H1 (cell line): ENCODE data around the gene FAM111A. TPM values are rescaled to one million over a fixed set of nuclear protein-coding genes. Genes with fewer than 3 reads are reported as not detected.

ENCODE experiments used
- CTCF ChIA-PET: fragments of 300-600 bp; sonication (Branson Sonifier 250); formaldehyde crosslinking; loops from one replicate; lab custom pipeline; 2021; ENCODE audit not compliant: partially characterized antibody; lab: Charles Lee
- POLR2A ChIA-PET: fragments of 300-600 bp; sonication (Branson Sonifier 250); formaldehyde crosslinking; loops from one replicate; lab custom pipeline; 2021; ENCODE audit warnings: inconsistent platforms; ENCODE audit not compliant: partially characterized antibody; lab: Charles Lee
- DNase-seq, 2 experiments: peaks; one replicate each; pipeline versions ENCODE4 v3.0.0 to v3.0.0-alpha.2; 2010 to 2022; ENCODE audit warnings: low spot score in 2 of 2, low read depth in 1 of 2, mixed read lengths in 1 of 2
- FAIRE-seq: peaks from 2 replicates; lab custom pipeline; 2011; peaks lifted over from hg19 to GRCh38; lab: Jason Lieb, UNC
- H2AFZ ChIP-seq: 2 replicates; pipeline ENCODE4 v1.8.1; 2012; ENCODE audit warnings: low read length, inconsistent platforms
- H2AK5ac ChIP-seq: 2 replicates; pipeline ENCODE4 v1.6.1; 2013; ENCODE audit warnings: low read depth, low read length
- H2BK120ac ChIP-seq: replicated peaks from 2 replicates; pipeline ENCODE3; 2013; ENCODE audit warnings: low read depth, low read length, inconsistent platforms
- H2BK12ac ChIP-seq: 2 replicates; pipeline ENCODE4 v1.6.1; 2013; ENCODE audit warnings: low read depth, low read length
- H2BK15ac ChIP-seq: 2 replicates; pipeline ENCODE4 v1.6.1; 2013; ENCODE audit warnings: low read length
- H2BK20ac ChIP-seq: 2 replicates; pipeline ENCODE4 v1.6.1; 2013; ENCODE audit warnings: low read length
- H2BK5ac ChIP-seq: 2 replicates; pipeline ENCODE4 v1.6.1; 2013; ENCODE audit warnings: low read depth, low read length
- H3K14ac ChIP-seq: 2 replicates; pipeline ENCODE4 v1.6.1; 2013; ENCODE audit warnings: inconsistent platforms; ENCODE audit not compliant: insufficient read length
- H3K18ac ChIP-seq: 2 replicates; pipeline ENCODE4 v1.6.1; 2013; ENCODE audit warnings: low read length; ENCODE audit errors: extremely low read depth
- H3K23ac ChIP-seq: 2 replicates; pipeline ENCODE4 v1.6.1; 2013; ENCODE audit warnings: inconsistent platforms; ENCODE audit not compliant: insufficient read length
- H3K23me2 ChIP-seq: 2 replicates; pipeline ENCODE4 v1.6.1; 2013; ENCODE audit warnings: low read depth, low read length
- H3K27ac ChIP-seq: 2 replicates; pipeline ENCODE4 v1.6.1; 2011; ENCODE audit warnings: low read depth, low read length, inconsistent platforms
- H3K27me3 ChIP-seq, 4 experiments: replicated peaks in 1 of 4; 1 replicate in 1 of 4; 2 replicates in 3 of 4; pipeline versions ENCODE4 v1.6.1 to v1.8.1; 2011 to 2013; ENCODE audit warnings: low read length in 3 of 4, mild to moderate bottlenecking in 3 of 4, inconsistent platforms in 2 of 4, mixed read lengths in 2 of 4, moderate library complexity in 1 of 4; ENCODE audit not compliant: control insufficient read depth in 3 of 4, insufficient read depth in 3 of 4; ENCODE audit errors: extremely low read depth in 1 of 4
- H3K36me3 ChIP-seq, 4 experiments: 2 replicates each; pipeline versions ENCODE4 v1.6.1 to v1.8.1; 2011 to 2013; ENCODE audit warnings: mild to moderate bottlenecking in 4 of 4, low read length in 3 of 4, moderate library complexity in 2 of 4, control low read depth in 1 of 4, inconsistent platforms in 1 of 4; ENCODE audit not compliant: insufficient read depth in 4 of 4, control insufficient read depth in 2 of 4
- H3K4ac ChIP-seq: replicated peaks from 2 replicates; pipeline ENCODE3; 2013; ENCODE audit warnings: low read length, low read depth, mixed read lengths, inconsistent platforms; ENCODE audit not compliant: insufficient read length
- H3K4me1 ChIP-seq, 4 experiments: replicated peaks in 1 of 4; 1 replicate in 1 of 4; 2 replicates in 3 of 4; pipeline versions ENCODE4 v1.6.1 to v1.8.1; 2011 to 2013; ENCODE audit warnings: low read length in 3 of 4, inconsistent platforms in 2 of 4, mixed read lengths in 1 of 4; ENCODE audit not compliant: insufficient read depth in 4 of 4, control insufficient read depth in 3 of 4
- H3K4me2 ChIP-seq, 2 experiments: 2 replicates each; pipeline versions ENCODE4 v1.6.1 to v1.8.1; 2011 to 2013; ENCODE audit warnings: low read depth in 2 of 2, low read length in 2 of 2, control low read depth in 1 of 2, inconsistent platforms in 1 of 2, mild to moderate bottlenecking in 1 of 2; ENCODE audit not compliant: insufficient read depth in 1 of 2
- H3K4me3 ChIP-seq, 4 experiments: fragments of 200-600, 300-600 bp in 1 of 4; sonication (generic), shearing (Covaris generic), sonication (Bioruptor Twin) in 1 of 4; 2 replicates each; pipeline versions ENCODE4 v1.5.1 to v1.8.1; 2011 to 2016; ENCODE audit warnings: low read length in 4 of 4, low read depth in 3 of 4, control low read depth in 2 of 4, inconsistent platforms in 2 of 4, mild to moderate bottlenecking in 2 of 4, mixed read lengths in 1 of 4, moderate library complexity in 1 of 4; ENCODE audit not compliant: insufficient read depth in 2 of 4; ENCODE audit errors: extremely low read depth in 1 of 4
- H3K56ac ChIP-seq: replicated peaks from 2 replicates; pipeline ENCODE3; 2013; ENCODE audit warnings: low read depth, mild to moderate bottlenecking, mixed read lengths, low read length, inconsistent platforms; ENCODE audit not compliant: insufficient read length
- H3K79me1 ChIP-seq: 2 replicates; pipeline ENCODE4 v1.6.1; 2013; ENCODE audit warnings: low read depth, low read length, control low read depth
- H3K79me2 ChIP-seq, 2 experiments: 2 replicates each; pipeline versions ENCODE4 v1.6.1 to v1.8.1; 2012 to 2013; ENCODE audit warnings: low read length in 2 of 2, mild to moderate bottlenecking in 2 of 2, inconsistent platforms in 1 of 2; ENCODE audit not compliant: insufficient read depth in 2 of 2, control insufficient read depth in 1 of 2
- H3K9ac ChIP-seq, 4 experiments: replicated peaks in 1 of 4; 1 replicate in 1 of 4; 2 replicates in 3 of 4; pipeline versions ENCODE4 v1.6.1 to v1.8.1; 2011 to 2013; ENCODE audit warnings: low read depth in 3 of 4, low read length in 3 of 4, control low read depth in 2 of 4, mild to moderate bottlenecking in 2 of 4, moderate library complexity in 2 of 4, inconsistent platforms in 1 of 4; ENCODE audit errors: extremely low read depth in 1 of 4
- H3K9me3 ChIP-seq, 2 experiments: 2 replicates each; pipeline versions ENCODE4 v1.6.1 to v1.8.1; 2012 to 2013; ENCODE audit warnings: mild to moderate bottlenecking in 2 of 2, moderate library complexity in 2 of 2, control low read depth in 1 of 2, inconsistent platforms in 1 of 2, low read depth in 1 of 2, low read length in 1 of 2, mixed read lengths in 1 of 2; ENCODE audit not compliant: insufficient read depth in 2 of 2
- H4K20me1 ChIP-seq, 2 experiments: replicated peaks in 1 of 2; 2 replicates each; pipeline versions ENCODE3 to v1.8.1; 2011 to 2013; ENCODE audit warnings: inconsistent platforms in 2 of 2, low read length in 2 of 2, mild to moderate bottlenecking in 1 of 2; ENCODE audit not compliant: insufficient read depth in 2 of 2, control insufficient read depth in 1 of 2
- H4K5ac ChIP-seq: 2 replicates; pipeline ENCODE4 v1.6.1; 2013; ENCODE audit warnings: low read length, low read depth, mixed read lengths, inconsistent platforms; ENCODE audit not compliant: insufficient read length
- H4K8ac ChIP-seq: 2 replicates; pipeline ENCODE4 v1.8.0; 2013; ENCODE audit warnings: mild to moderate bottlenecking, moderate library complexity, low read length, inconsistent platforms; ENCODE audit not compliant: insufficient read depth; ENCODE audit errors: extremely low read depth
- H4K91ac ChIP-seq: replicated peaks from 2 replicates; pipeline ENCODE3; 2013; ENCODE audit warnings: low read length, mixed read lengths, inconsistent platforms; ENCODE audit not compliant: insufficient read length
- CHD1 ChIP-seq: IDR thresholded peaks from 2 replicates; pipeline ENCODE4 v1.6.1; 2012; ENCODE audit warnings: low read depth, low read length, improper control_type of control experiment
- CHD2 ChIP-seq: IDR thresholded peaks from 2 replicates; pipeline ENCODE4 v1.6.1; 2012; ENCODE audit warnings: low read length, improper control_type of control experiment
- HDAC6 ChIP-seq: IDR thresholded peaks from one replicate; pipeline ENCODE4 v1.7.1; 2012; ENCODE audit warnings: low read depth, mild to moderate bottlenecking, inconsistent platforms, low read length, moderate library complexity
- KDM5A ChIP-seq: fragments of 200-600 bp; IDR thresholded peaks from 2 replicates; pipeline ENCODE4 v1.7.1; 2012; ENCODE audit warnings: mild to moderate bottlenecking, low read length, inconsistent platforms, mixed read lengths
- MAX ChIP-seq: IDR thresholded peaks from 2 replicates; pipeline ENCODE4 v1.6.1; 2012; ENCODE audit warnings: inconsistent platforms
- POLR2A ChIP-seq, 2 experiments: IDR thresholded peaks; 1 replicate in 1 of 2; 2 replicates in 1 of 2; pipeline ENCODE4 v1.6.1; 2011; ENCODE audit warnings: low read depth in 2 of 2, low read length in 2 of 2, mild to moderate bottlenecking in 2 of 2; ENCODE audit errors: control extremely low read depth in 1 of 2
- RXRA ChIP-seq: IDR thresholded peaks from 2 replicates; pipeline ENCODE4 v1.6.1; 2011; ENCODE audit warnings: low read depth, mild to moderate bottlenecking, low read length, moderate library complexity; ENCODE audit not compliant: insufficient read depth
- SIRT6 ChIP-seq: IDR thresholded peaks from one replicate; pipeline ENCODE4 v1.7.1; 2012; ENCODE audit warnings: low read length, inconsistent platforms
- SIX5 ChIP-seq: IDR thresholded peaks from 2 replicates; pipeline ENCODE4 v1.6.1; 2011; ENCODE audit warnings: mild to moderate bottlenecking, low read depth, low read length
- SP1 ChIP-seq: IDR thresholded peaks from 2 replicates; pipeline ENCODE4 v1.6.1; 2011; ENCODE audit warnings: low read depth, low read length
- TEAD4 ChIP-seq: IDR thresholded peaks from 2 replicates; pipeline ENCODE4 v1.6.1; 2012; ENCODE audit warnings: low read depth, low read length, inconsistent platforms, mixed read lengths
- WGBS, 2 experiments: shearing (Covaris generic) in 1 of 2; methylation state at CpG; one replicate each; pipeline versions ENCODE4 v1.1.6 to v1.1.7; 2013 to 2015; ENCODE audit warnings: low lambda C conversion rate in 2 of 2, mixed read lengths in 2 of 2, inconsistent platforms in 1 of 2, low coverage in 1 of 2, missing lambda C conversion rate in 1 of 2; ENCODE audit not compliant: insufficient replicate concordance in 2 of 2, insufficient coverage in 1 of 2, insufficient read length in 1 of 2; ENCODE audit errors: extremely low coverage in 1 of 2, missing lambda C conversion rate in 1 of 2; 5-methylcytosine and 5-hydroxymethylcytosine counted together
- polyA plus RNA-seq, 7 experiments: library from polyadenylated mRNA; depleted of rRNA in 3 of 7; stranded (reverse) in 5 of 7; unstranded in 2 of 7; fragments of >200 nt in 5 of 7; fragments of 200-250 nt in 2 of 7; gene quantifications; 1 replicate in 5 of 7; 2 replicates in 1 of 7; 4 replicates in 1 of 7; pipeline versions ENCODE4 v1.2.1 to v1.2.3, GENCODE V29; 2011 to 2013; ENCODE audit warnings: missing spikeins in 2 of 7, mixed read lengths in 2 of 7
- total RNA-seq: library from RNA; stranded (reverse); fragmentation: NEBNext Ultra II Directional; extraction: Animal tissue kit (Norgen Biotek cat#: 25700); gene quantifications from 2 replicates; pipeline ENCODE4 v1.2.1, GENCODE V29; 2021
- TF ChIP-seq, protein P1 (sequence below): IDR thresholded peaks from 2 replicates; pipeline ENCODE4 v1.6.1; 2011; ENCODE audit warnings: low read length, improper control_type of control experiment
- TF ChIP-seq, protein P2 (sequence below): IDR thresholded peaks from 2 replicates; pipeline ENCODE4 v1.6.1; 2012; ENCODE audit warnings: low read length, inconsistent platforms

The FAM111A gene
- total and polyA plus RNA-seq, 2 of the 8 experiments (the other 6 are each of a cell fraction or from before 2014, with no cell fraction given) = 10.2 to 29.9 TPM

DNA sequence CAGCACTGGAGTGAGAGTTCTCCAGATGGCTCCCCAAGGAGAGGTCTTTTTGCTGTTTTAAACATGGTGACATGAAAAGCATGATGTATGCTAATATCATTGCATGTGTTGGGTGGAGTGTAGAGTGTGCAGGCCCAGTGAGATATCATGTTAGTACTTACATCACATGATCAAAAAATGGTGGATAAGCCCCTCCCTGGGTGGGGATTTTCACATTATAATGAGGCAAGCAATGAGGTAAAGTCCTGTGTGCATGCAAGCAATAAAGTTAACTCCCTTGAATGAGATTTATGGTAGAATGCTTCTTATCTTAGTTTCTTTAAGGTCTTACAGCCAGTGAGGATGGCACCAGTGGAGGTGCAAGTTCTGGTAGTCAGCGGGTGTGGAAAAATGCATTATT lies 27.1 kb upstream of the FAM111A start:
- Histone ChIP-seq H3K4ac (no peak overlapping the region), H2BK5ac (no peak overlapping the region), H4K20me1 (peaks cover 0 to 2% of the 10 kb centered on the region in 2 experiments), H3K9ac (no peak overlapping the region), H2BK120ac (no peak overlapping the region), H3K79me2 (no peaks in the 10 kb centered on the region), H3K27me3 (no peaks in the 10 kb centered on the region), H3K36me3 (peaks cover 3 to 63% (median 24%) of the 10 kb centered on the region in 4 experiments; a peak in 6 of 8 replicates), H3K9me3 (peaks cover 13 to 24% of the 10 kb centered on the region in 2 experiments), H3K23ac (no peak overlapping the region), H3K56ac (no peak overlapping the region), H2BK15ac (no peak overlapping the region), H2BK12ac (no peak overlapping the region), H3K27ac (no peak overlapping the region), H2AFZ (no peak overlapping the region), H3K23me2 (no peaks in the 10 kb centered on the region), H3K4me1 (no peaks in the 10 kb centered on the region), H4K8ac (no peak overlapping the region), H3K79me1 (no peaks in the 10 kb centered on the region), H2BK20ac (no peak overlapping the region), H3K18ac (no peak overlapping the region), H4K5ac (no peak overlapping the region), H3K4me2 (no peak overlapping the region), H4K91ac (no peak overlapping the region), H2AK5ac (no peak overlapping the region), H3K14ac (no peak overlapping the region), H3K4me3 (no peak overlapping the region)
- no peak for DNase-seq
- CTCF ChIA-PET = no interaction called here
- no peak for FAIRE-seq
- POLR2A ChIA-PET = no interaction called here
- WGBS, 2 experiments = 85% methylated on average over 1 of the region's 1 CpG; no CpG with 5 or more reads in 1 of the 2 experiments
- no peak for TF ChIP-seq RXRA
- TF ChIP-seq KDM5A = no peak
- TF ChIP-seq CHD1 = no peak
- TF ChIP-seq, protein P1, sequence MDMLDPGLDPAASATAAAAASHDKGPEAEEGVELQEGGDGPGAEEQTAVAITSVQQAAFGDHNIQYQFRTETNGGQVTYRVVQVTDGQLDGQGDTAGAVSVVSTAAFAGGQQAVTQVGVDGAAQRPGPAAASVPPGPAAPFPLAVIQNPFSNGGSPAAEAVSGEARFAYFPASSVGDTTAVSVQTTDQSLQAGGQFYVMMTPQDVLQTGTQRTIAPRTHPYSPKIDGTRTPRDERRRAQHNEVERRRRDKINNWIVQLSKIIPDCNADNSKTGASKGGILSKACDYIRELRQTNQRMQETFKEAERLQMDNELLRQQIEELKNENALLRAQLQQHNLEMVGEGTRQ = no peak
- TF ChIP-seq, protein P2, sequence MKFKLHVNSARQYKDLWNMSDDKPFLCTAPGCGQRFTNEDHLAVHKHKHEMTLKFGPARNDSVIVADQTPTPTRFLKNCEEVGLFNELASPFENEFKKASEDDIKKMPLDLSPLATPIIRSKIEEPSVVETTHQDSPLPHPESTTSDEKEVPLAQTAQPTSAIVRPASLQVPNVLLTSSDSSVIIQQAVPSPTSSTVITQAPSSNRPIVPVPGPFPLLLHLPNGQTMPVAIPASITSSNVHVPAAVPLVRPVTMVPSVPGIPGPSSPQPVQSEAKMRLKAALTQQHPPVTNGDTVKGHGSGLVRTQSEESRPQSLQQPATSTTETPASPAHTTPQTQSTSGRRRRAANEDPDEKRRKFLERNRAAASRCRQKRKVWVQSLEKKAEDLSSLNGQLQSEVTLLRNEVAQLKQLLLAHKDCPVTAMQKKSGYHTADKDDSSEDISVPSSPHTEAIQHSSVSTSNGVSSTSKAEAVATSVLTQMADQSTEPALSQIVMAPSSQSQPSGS = no peak
- TF ChIP-seq HDAC6 = no peak
- TF ChIP-seq SIX5 = no peak
- no peak for TF ChIP-seq TEAD4
- TF ChIP-seq SP1 = no peak
- TF ChIP-seq CHD2 = no peak
- TF ChIP-seq MAX = no peak
- no peak for TF ChIP-seq SIRT6
- TF ChIP-seq POLR2A (IDR thresholded peaks at IDR 0.05; ENCODE audit: control extremely low read depth in 1 of 2, low read depth in 2 of 2, low read length in 2 of 2) = no peak
